HL-60/S4 (cell line): Measurements from ENCODE around the gene IGSF11.
"Not testable (repeated sequence)": the region's sequence is repeated elsewhere in the genome, so short reads cannot be mapped to it uniquely, and the experiment has no call there.

Experiments used
- in situ Hi-C: fragments of 300-500 bp; cut with MboI; formaldehyde crosslinking; loops from 2 replicates; pipeline ENCODE4 v1.14.3; 2022; ENCODE audit warnings: low sequenced_read_pairs

Gene IGSF11

GRCh38 chr3:118886708-118887107, 147.9 kb downstream of the IGSF11 start:
- in situ Hi-C loops = loop anchor here (10.0 to 25.0 kb wide), 3 partner anchors 208 to 801 kb away; partner anchors contain the start of genes B4GALT4 and COX17

GRCh38 chr3:118884748-118885206, 149.9 kb downstream of the IGSF11 start:
- in situ Hi-C loops = loop anchor here (10.0 to 25.0 kb wide), 3 partner anchors 210 to 803 kb away; partner anchors contain the start of genes B4GALT4 and COX17

GRCh38 chr3:118882353-118882947, 152.2 kb downstream of the IGSF11 start:
- in situ Hi-C loops = loop anchor here (10.0 to 25.0 kb wide), 3 partner anchors 212 to 805 kb away; partner anchors contain the start of genes B4GALT4 and COX17

GRCh38 chr3:118868051-118868450, 166.6 kb downstream of the IGSF11 start:
- in situ Hi-C loops = no loop called here

DNA sequence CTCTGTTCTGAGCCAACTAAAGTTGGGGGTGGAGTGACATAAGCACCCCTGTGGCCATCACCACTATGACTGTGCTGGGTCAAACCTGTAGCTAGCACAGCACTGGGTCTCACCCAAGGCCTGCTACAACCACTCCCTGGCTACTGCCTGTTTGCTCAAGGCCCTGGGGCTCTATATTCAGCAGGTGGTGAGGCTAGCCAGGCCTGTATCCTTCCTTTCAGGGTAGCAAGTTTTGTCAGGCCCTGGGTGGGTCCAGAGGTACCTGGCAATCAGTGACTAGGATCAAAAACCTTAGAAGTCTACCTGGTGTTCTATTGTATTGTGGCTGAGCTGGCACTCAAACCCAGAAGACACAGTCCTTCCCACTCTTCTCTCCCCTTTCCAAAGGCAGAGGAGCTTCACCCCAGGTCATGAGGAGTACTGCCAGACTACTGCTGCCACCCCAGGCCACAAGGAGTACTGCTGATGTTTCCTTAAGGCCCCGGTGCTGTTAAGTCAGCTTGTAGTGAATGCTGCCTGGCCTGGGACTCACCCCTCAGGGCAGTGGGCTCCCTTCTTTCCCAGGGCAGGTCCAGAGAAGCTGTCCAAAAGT, 170.8 kb downstream of the IGSF11 start:
- in situ Hi-C loops = no loop called here

DNA sequence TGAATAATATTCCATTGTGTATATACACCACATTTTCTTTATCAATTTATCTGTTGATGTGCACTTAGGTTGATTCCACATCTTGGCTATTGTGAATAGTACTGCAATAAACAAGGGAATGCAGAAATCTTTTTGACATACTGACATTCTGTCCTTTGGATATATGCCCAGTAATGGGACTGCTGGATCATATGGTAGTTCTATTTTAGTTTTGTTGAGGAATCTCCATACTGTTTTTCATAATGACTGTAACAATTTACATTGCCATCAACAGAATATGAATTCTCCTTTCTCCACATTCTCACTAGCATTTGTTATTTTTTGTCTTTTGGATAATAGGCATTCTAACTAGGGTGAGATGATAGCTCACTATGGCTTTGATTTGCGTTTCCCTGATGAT, 174.7 kb downstream of the IGSF11 start:
- in situ Hi-C loops = no loop called here

GRCh38 chr3:118851466-118852193, 183.0 kb downstream of the IGSF11 start:
- in situ Hi-C loops = not testable (repeated sequence)

DNA sequence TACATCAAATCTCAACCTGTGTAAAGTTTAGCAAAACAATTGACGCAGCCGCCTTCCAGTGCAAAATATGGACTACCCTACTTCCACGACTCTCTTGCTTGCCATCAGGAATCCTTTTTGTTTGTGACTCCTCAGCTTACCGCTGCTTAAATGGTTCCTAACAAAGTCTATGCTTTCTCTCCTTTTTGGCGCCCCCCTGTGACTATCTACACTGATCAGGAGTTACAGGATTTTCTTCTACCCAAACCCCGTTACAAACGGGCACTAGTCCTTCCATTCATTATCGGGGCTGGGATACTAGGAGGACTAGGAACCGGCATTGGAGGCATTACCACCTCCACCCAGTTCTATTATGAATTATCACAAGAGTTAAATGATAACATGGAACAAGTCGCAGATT, 184.0 kb downstream of the IGSF11 start:
- in situ Hi-C loops = no loop called here
